DLD1 (cell line): ENCODE results near the gene ALDOA.
"Not testable (repeated sequence)": the region's sequence is repeated elsewhere in the genome, so short reads cannot be mapped to it uniquely, and the experiment has no call there.

Experiments
- in situ Hi-C: cut with HindIII; loops from 2 replicates; pipeline ENCODE4 v1.10.0; 2017; ENCODE audit warnings: low sequenced_read_pairs

Gene ALDOA

GRCh38 chr16:30065102-30065942, at the start of gene ALDOA:
TSS of gene ALDOA (plus strand) at chr16:30065760. CDS start at chr16:30066898, 1,138 bp downstream.
- in situ Hi-C loops: no loop called here

- in situ Hi-C loops: no loop called here
Measured at GRCh38 chr16:30016555-30017276, 48.8 kb upstream of the ALDOA start.

GRCh38 chr16:30017277-30017656, 48.3 kb upstream of the ALDOA start:
- in situ Hi-C loops: no loop called here

GRCh38 chr16:30017937-30018336, 47.6 kb upstream of the ALDOA start:
- in situ Hi-C loops: not testable (repeated sequence)

GRCh38 chr16:30018731-30019158, 46.8 kb upstream of the ALDOA start:
- in situ Hi-C loops: no loop called here

GRCh38 chr16:30022887-30023286, 42.7 kb upstream of the ALDOA start, which contains the start of gene C16orf92:
TSS of gene C16orf92 (plus strand) at chr16:30023198. CDS start at chr16:30023341, 143 bp downstream.
- in situ Hi-C loops: no loop called here

GRCh38 chr16:30023586-30023985, 42.0 kb upstream of the ALDOA start:
- in situ Hi-C loops: no loop called here

- in situ Hi-C loops: no loop called here
Measured at GRCh38 chr16:30024451-30024850, 41.1 kb upstream of the ALDOA start.

- in situ Hi-C loops: no loop called here
Measured at GRCh38 chr16:30025156-30025555, 40.4 kb upstream of the ALDOA start.

- in situ Hi-C loops: no loop called here
Measured at GRCh38 chr16:30025574-30025973, 40.0 kb upstream of the ALDOA start.

GRCh38 chr16:30026449-30026848, 39.1 kb upstream of the ALDOA start:
- in situ Hi-C loops: no loop called here

GRCh38 chr16:30027588-30028437, 37.7 kb upstream of the ALDOA start:
- in situ Hi-C loops: no loop called here

- in situ Hi-C loops: no loop called here
Measured at GRCh38 chr16:30028438-30029076, 37.0 kb upstream of the ALDOA start.

- in situ Hi-C loops: no loop called here
Measured at GRCh38 chr16:30030011-30030685, 35.4 kb upstream of the ALDOA start.

GRCh38 chr16:30030841-30031413, 34.6 kb upstream of the ALDOA start, which contains the start of gene TLCD3B:
TSS of gene TLCD3B (minus strand) at chr16:30031271. CDS start at chr16:30030527, 744 bp downstream.
- in situ Hi-C loops: no loop called here

- in situ Hi-C loops: no loop called here
Measured at GRCh38 chr16:30031477-30031918, 34.1 kb upstream of the ALDOA start.

GRCh38 chr16:30032083-30032819, 33.3 kb upstream of the ALDOA start:
- in situ Hi-C loops: no loop called here

- in situ Hi-C loops: no loop called here
Measured at GRCh38 chr16:30033270-30033669, 32.3 kb upstream of the ALDOA start.

- in situ Hi-C loops: no loop called here
Measured at GRCh38 chr16:30040221-30040620, 25.3 kb upstream of the ALDOA start.
